ENCODE measurements around the gene PRDM16.

- TF ChIP-seq CTCF (conservative IDR thresholded peaks at IDR 0.05; ENCODE audit: low read depth, low read length) = no peak
- no peak for TF ChIP-seq POLR2A (IDR thresholded peaks at IDR 0.05; ENCODE audit: low read depth, low read length)
- no peak for TF ChIP-seq SMC3 (IDR thresholded peaks at IDR 0.05; ENCODE audit: low read depth, low read length)
- no peak for TF ChIP-seq CEBPB (IDR thresholded peaks at IDR 0.05; ENCODE audit: low read depth, low read length)
- no peak for TF ChIP-seq MXI1 (IDR thresholded peaks at IDR 0.05; ENCODE audit: borderline replicate concordance, low read depth, low read length)
- TF ChIP-seq FOS (IDR thresholded peaks at IDR 0.05; ENCODE audit: low read depth, low read length) = no peak
- TF ChIP-seq NFE2L2 (IDR thresholded peaks at IDR 0.05; ENCODE audit: low read depth, low read length) = no peak
These were observed 42.5 kb downstream of the PRDM16 start for GRCh38 chr1:3111348-3112021.
